CD4-positive, alpha-beta T cell treated with Interferon alpha-2 for 1 hour (primary cell): ENCODE data around the gene CFAP74.

Experiments
- DNase-seq, 2 donors: peaks; one replicate each; pipeline ENCODE4 v3.0.0-alpha.2; 2020 to 2022

The CFAP74 gene

DNA sequence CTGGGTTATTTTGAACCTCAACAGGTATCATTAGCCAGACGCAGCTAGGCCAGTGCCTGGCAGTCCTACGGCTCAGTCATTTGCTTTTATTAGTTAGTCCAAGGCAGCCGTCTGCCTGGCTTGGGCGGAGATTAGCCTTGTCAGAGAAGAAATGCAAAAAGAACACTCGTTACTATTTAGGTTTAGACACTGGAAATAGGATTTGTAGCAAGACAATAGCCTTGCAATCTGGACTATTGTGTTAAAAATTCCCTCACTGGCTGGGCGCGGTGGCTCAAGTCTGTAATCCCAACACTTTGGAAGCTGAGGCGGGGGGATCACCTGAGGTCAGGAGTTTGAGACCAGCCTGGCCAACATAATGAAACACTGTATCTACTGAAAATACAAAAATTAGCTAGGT lies 35.7 kb upstream of the CFAP74 start:
- no peak for DNase-seq

DNA sequence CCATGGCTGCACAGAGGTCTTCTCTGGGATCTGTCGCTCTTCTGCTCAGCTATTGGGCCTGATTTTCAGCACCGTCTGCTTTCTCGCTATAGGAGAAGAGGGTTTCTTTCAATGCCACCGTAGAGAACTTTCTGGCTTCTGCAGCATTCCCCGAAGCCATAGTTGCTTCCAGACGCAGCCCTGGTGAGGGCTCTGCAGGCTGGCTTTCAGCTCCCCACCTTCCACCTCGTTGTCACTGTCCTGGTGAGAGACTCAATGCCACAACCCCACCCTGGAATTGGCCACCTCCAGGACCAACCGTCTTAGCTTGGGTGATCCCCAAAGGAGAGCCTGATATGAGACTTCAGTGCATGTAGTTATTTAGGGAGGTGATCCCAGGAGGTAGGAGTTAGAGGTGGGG lies 34.6 kb upstream of the CFAP74 start:
- DNase-seq = no peak

DNA sequence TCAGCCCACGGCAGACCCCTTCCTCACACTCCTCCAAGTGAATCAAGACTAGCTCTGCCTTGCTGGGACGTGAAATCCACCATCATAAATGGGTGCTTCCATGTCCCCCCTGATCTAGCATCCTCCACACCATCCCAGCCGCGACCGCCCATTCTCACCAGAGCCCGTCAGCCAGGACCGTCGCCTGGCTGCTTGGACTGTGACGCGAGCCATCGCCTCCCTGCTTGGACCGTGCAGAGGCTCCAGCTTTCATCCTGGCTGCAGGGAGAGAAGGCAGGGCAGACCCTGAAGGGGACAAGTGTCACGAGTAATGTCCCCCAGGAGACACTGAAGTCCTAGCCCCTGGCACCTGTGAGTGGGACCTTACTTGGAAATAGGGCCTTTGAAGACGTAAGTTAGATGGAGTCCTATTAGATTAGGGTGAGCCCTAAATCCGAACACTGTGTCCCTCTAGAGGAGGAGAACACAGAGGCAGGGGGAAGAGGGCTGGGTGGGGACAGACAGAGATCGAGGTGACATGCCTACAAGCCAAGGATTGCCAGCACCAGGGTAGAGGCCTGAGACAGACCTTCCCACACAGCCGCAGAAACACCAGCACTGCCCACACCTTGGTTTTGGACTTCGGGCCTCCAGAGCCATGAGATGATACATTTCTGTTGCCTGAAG lies 33.9 kb upstream of the CFAP74 start:
- no peak for DNase-seq

DNA sequence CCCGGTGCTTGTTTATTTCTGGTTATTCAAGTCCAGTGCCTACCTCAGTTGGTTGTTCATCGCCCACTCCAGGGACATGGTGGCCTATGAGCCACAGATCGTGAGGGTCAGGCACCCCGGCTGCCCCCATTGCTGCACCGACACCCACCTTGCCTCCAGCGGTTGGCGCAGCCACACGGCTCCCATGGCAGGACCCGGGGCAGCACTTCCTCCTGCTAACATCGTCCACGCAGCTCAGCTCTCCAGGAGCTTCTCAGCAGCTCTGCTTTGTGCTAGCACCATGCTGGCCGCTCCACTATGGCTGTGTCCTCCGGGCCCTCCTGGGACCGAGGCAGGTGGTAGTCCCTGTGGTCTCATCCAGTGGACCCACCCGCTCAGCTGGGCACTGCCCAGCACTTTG lies 32.7 kb upstream of the CFAP74 start:
- DNase-seq = no peak

DNA sequence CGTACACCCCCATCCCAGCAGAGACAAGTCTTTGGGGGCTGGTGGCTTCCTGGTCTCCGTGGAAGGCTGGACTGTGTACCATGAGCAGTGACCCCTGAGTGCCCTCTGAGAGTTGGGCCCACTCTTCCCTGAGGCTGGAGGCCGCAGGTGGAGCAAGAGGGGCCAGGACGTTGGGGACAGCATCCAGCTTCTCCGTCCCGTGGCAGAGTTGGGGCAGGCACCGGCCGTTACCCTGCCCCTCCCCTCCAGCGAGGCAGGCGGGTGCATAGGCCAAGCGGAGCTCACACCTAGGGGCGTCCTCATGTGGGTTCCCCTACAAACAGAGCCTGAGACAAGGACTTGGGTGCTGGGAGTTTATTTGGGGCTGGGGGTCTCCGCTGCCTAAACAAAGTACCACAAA lies 29.6 kb upstream of the CFAP74 start:
- DNase-seq = no peak

DNA sequence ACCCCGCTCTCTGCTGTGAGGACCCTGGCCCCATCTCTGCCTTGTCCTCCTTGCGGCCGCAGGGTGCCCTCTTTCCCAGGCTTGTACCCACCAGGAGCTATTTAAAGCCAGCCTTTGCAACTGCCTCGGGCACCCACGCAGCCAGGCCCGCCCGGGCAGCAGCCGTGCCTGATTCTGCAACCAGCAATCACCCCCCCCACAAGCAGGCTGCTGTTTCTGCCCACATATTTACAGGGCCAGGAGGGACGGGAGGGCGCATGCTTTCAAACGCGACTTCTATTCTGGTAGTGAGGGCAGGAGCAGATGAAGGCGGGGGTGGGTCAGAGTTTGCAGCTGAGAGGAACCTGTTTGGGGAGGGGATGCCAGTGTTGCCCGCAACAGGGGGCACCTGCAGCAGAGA lies 29.2 kb upstream of the CFAP74 start:
- DNase-seq = no peak

DNA sequence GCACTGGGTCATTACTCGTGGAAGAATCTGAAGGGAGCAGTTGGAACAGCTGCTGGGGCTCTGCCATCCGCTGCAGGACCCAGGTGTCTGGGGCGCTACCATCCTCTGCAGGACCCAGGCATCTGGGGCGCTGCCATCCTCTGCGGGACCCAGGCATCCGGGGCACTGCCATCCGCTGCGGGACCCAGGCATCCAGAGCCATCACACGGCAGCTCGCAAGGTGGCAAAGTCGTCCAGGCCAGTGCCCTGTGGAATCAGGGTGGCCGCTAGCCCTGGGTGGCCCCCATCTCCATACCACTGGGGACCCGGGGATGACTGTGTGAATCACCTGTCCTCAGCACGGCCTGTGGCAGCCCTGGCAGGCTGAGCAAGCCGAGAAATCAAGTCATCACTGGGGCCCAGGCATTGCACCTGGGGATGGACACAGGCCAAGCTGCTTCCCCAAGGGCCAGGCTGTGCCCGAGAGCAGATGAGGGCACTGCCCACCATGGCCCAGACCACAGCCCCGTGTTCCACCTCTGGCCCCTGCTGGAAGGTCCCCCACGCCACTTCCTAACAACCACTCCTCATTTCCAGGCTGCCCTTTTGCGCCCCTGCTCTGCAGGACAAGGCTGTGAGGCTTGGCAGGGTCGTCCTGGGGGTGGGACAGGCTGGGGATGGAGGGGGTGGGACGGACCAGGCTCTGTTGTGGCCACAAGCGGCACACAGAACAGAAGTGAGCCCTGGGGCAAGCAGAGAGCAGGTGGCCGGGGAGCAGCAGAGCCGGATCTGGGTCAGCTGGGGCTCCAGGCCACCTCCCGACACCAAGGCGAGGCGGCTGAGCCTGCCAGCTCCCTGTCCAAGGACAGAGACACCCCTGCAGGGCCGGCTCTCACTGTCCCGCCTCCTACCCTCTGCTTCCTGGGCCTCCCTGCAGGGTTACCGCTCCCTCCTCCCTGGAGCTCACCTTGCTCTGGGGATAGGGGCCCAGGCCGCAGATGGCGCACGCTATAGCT lies 28.3 kb upstream of the CFAP74 start:
- DNase-seq = no peak

DNA sequence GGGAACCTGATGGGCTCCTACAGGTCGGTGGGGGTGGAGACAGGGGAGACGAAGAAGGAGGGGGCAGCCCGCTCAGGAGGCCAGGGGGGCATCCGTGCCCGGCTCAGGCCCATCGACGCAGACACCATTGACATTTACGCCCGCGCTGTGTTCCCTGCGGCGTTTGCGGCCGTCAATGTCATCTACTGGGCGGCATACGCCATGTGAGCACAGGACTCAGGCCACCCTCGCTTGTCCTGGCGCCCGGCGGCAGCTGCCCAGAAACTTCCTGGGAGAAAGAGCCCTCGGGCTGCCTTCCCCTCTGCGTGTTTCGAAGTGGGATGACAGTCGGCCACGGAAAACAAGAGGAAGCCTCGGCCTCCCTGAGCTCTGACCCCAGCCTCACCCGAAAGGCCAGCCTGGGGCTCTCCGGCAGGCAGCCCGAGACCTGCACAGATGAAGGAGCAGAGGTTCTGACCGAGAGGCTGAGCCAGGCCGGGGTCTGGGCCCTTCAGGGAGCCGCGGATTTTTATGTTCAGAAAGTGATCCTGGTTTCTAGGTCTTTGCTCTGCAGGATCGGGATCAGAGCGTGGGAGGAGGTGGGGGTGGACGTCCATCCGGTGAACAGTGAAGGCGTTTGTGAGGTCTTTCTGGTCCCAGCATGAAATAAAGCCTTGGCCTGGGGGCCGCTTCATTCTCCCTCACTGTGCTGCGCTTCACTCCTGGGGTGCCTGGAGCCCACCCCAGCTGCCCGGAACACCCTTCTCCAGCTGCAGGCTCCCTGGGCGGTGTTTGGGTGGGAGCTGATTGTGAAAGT lies 26.7 kb upstream of the CFAP74 start:
- DNase-seq = no peak

DNA sequence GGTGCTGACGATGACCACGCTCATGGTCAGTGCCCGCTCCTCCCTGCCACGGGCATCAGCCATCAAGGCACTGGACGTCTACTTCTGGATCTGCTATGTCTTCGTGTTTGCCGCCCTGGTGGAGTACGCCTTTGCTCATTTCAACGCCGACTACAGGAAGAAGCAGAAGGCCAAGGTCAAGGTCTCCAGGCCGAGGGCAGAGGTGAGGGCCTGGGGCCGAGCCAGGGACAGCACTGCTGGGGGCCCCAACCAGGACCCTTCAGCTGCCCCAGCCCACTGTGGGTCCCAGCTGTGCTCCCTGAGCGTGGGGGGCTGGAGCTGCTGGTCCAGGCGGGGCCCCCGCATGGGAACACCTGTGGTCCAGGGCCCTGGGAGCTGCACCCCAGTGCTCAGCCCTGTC lies 26.0 kb upstream of the CFAP74 start:
- DNase-seq = no peak

DNA sequence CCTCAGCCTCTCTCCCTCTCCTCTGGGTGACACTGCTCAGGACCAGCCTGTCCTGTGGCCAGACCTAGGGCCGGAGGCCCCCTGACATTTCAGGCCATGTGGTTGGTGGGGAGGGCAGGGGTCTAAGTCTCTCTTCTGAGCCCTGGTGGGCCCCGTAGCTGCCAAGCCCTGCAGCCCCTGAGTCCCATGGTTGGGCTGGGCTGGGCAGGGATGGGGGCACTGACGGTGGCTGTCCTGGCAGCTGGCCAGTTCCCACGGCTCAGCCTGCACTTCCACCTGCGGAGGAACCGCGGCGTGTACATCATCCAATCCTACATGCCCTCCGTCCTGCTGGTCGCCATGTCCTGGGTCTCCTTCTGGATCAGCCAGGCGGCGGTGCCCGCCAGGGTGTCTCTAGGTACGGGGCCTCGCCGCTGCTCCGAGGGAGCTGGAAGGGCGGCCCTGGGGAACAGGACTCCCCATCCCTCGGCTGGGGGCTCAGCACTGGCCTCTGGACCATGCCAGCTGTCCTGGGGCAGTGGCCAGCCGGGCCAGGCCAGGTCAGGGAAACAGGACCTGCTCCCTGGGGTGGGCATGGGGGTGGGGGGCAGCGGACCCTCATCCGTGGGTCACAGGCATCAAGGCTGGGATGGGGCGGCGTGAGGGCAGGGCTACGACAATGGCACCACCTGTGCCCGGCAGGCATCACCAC lies 25.4 kb upstream of the CFAP74 start:
- no peak for DNase-seq

DNA sequence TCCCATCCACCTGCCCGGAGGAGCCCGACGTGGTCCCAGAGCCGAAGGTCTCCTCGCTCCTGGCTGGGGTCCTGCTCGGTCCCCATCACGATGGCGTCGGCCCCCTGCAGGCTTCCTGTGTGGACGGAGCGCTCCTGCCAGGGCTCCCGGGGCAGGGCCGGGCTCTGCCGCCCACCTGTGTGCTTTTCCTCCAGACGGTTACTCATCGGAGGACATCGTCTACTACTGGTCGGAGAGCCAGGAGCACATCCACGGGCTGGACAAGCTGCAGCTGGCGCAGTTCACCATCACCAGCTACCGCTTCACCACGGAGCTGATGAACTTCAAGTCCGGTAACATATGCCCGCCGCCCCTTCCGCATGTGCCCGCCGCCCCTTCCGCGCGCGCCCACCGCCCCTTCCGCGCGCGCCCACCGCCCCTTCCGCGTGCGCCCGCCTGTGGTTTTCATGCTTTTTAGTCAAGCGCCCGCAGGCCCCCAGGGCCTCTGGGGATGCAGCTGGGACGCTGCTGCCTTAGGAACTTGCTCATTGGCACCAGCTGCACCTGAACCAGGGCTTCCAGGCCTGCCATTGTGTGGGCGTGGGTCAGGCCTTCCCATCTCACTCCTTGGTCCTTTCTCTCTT lies 24.5 kb upstream of the CFAP74 start:
- DNase-seq = no peak

DNA sequence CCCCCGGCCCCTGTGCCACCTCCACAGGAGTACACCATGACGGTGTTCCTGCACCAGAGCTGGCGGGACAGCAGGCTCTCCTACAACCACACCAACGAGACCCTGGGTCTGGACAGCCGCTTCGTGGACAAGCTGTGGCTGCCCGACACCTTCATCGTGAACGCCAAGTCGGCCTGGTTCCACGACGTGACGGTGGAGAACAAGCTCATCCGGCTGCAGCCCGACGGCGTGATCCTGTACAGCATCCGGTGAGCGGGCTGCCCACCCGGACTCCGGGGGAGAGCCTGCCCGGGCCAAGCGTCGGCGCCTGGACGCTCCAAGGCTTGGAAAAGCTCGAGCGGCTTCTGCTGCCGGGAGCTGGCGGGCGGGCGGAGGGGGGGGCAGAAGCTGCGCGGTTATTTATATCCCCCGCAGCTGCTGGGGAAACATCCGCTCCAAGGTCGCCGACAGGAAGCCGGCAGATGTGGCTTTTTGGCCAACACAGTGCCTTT lies 21.9 kb upstream of the CFAP74 start:
- DNase-seq = peak in 1 of 2 donors; percentile 20

DNA sequence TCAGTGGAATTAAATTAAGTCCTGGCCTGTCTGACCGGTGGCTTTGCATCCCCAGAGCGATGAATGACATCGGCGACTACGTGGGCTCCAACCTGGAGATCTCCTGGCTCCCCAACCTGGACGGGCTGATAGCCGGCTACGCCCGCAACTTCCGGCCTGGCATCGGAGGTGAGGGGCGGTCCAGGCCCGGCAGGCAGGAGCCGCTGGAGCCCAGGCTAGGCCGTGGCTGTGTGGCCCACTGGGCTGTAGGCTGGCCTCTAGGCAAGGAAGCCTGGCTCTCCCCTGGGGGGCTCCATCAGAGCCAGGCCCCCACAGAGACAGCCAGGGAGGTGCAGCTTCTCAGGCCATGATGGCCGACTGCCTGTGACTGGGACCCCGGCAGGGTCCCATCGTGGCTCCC lies 21.3 kb upstream of the CFAP74 start:
- no peak for DNase-seq

DNA sequence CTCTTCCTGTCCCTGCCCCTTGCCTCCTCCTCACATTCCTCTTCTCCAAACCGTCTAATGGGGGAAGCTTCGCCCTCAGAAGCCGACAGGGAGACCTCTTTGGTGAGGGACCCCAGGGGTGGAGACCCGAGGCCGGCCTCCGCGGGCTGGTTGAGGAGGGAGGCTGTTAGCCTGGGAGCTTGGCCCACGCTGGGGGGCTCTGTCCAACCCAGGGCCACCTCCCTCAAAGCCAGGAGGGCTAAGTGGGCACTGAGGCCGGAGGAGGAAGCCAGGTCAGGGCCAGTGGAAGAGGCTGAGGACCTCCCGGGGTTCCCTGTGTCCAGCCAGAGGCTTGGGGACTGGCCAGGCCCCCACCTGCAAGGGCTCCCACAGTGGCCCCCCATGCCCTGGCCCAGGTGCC lies 20.9 kb upstream of the CFAP74 start:
- no peak for DNase-seq

DNA sequence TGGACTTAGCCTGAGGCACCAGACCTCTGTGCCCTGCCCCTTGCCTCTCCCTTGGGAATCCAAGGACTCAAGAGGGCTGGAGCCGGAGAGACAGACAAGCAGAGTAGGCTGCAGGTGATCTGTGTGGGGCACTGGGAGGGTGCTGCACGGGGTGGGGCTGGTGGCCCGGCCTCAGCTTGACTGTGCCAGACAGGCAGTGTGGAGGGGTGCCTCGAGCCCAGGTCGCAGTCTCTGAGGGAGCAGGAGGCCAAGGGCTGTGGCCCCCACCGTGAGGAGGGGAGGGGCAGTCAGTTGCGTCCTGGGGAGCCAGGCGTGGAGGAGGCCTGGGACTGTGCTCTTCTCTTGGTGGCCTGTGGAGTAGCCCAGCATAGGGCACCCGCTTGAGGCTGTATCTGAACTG lies 19.6 kb upstream of the CFAP74 start:
- no peak for DNase-seq

DNA sequence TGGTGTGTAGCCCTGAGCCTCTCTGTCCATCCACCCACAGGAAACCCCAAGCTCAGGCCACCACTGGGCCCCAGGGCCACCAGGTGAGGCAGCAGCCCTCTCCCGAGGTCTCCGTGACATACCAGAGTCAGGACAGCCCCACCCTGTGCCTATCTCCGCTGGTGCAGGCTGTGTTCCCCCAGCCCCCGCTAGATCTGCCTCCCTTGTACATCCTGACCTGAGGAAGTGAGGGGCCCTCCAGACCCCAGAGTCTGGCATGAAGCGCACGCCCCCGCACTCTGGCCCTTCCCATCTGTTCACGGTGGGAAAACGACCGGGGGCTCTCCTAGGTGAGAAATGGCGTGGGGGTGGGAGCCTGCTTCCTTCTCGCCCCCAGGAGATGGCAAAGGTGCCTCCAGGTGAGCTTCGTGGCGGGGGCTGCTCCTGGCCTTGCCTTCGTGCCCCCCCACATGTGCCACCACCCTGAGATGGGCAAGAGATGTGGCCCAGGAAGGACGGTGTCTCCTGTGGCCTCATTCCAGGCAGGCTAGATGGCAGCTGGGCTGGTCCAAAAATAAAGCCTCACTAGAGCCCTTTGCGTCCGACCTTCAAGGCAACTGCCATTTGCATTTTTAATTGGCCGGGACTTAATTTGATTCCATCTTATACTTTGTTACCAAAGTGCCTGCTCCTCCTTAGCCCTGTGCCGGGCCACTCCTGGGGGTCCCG lies 18.6 kb upstream of the CFAP74 start:
- no peak for DNase-seq

DNA sequence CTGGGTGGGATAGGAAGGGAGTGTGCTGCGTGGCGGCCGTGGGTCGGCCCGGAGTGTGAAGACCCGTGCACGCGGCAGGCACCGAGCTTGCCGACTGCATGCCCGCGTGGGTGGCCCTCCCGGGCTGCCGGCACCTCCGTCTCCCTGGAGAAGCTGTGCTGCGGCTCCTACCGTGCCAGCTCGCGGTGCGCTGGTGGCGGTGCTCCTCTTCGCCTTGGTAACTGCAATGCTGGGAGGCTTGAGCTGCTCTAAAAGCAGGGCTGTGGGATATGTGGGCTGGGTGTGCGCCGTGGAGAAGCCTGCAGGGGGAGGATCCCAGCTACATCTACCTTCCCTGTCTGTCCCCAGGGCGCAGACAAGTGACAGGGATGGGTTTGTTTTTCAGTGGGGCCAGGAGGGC lies 18.0 kb upstream of the CFAP74 start:
- no peak for DNase-seq

DNA sequence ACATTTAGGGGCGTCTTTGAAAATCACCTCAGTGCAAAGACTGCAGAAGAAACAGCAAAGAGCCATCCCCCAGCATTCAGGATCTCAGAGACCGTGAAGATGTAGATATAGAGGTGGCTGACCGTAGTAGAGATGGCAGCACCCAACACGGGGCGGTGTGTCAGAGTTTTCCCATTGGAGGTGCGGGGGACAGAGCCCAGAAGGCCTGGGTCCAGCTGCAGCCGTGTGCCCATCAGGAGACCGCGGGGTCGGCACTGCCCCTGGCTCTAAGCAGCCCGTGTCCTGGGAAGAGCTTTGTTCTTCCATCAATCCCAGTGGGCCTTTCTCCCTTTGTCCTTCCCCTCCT lies 16.7 kb upstream of the CFAP74 start:
- no peak for DNase-seq

DNA sequence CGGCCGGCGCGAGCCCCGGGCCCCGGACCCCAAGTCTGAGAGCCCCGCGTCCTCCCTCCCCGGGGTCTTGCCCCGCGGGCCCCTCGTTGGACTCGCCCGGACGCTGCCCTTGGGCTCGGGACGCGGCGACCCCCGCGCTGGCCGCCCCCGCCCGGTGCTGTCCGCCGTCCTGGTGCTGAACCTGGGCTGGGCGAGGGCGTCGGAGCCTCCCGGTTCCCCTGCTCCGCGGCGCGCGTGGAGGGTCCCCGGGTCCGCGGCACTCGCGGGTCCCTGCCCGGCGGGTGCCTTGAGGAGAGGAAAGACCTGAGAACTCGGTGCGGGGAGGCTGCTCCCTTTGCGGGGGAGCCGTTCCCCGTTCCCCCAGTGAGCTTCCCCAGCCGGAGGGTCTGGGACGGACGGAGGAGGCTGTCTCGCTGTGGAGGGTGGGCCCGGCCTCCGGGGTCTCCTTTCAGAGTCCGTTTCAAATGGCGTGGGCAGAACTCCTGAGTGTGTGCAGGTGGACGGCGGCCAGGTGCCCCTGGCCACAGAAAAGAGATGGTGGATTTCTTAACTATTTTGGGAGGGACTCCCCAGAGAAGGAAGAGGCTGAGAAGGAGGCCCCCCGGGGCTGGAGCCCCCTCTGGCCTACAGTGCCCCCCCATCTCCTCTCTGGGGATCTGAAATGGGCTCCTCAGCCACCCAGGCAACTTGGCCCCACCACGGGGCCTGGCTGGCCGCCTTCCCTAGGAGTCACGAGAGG lies 16.2 kb upstream of the CFAP74 start:
- no peak for DNase-seq

DNA sequence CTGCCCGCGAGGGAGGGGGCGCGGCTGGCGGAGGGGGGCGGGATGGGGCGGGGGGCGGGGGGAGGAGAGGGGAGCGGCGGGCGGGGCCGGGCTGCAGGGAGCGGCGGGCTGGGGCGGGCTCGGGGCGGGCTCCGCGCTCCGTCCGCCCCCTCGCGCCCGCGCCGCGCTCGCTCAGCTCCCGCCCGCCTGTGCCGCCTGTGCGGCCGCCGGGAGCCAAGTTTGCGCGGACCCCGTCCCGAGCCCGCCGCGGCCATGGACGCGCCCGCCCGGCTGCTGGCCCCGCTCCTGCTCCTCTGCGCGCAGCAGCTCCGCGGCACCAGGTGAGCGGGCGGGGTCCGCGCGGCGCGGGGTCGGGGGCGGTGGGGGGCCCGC lies 15.6 kb upstream of the CFAP74 start, which contains the start of gene GABRD:
Gene GABRD, plus strand, starts transcription at position 174 of the 372 bp plus-strand sequence. Its CDS starts 79 bp downstream, at position 253.
- DNase-seq = no peak
